ENCODE measurements around the gene PNPLA7.

GRCh38 chr9:137570566-137570965 is 20.4 kb upstream of the PNPLA7 start:
- TF ChIP-seq POLR2A (IDR thresholded peaks at IDR 0.05; ENCODE audit: borderline replicate concordance, extremely low read depth, insufficient read depth, insufficient read length), result no peak
- TF ChIP-seq EZH2phosphoT487 (IDR thresholded peaks at IDR 0.05; ENCODE audit: borderline replicate concordance), result no peak
- no peak for TF ChIP-seq MAX (IDR thresholded peaks at IDR 0.05)
- TF ChIP-seq, protein P1, sequence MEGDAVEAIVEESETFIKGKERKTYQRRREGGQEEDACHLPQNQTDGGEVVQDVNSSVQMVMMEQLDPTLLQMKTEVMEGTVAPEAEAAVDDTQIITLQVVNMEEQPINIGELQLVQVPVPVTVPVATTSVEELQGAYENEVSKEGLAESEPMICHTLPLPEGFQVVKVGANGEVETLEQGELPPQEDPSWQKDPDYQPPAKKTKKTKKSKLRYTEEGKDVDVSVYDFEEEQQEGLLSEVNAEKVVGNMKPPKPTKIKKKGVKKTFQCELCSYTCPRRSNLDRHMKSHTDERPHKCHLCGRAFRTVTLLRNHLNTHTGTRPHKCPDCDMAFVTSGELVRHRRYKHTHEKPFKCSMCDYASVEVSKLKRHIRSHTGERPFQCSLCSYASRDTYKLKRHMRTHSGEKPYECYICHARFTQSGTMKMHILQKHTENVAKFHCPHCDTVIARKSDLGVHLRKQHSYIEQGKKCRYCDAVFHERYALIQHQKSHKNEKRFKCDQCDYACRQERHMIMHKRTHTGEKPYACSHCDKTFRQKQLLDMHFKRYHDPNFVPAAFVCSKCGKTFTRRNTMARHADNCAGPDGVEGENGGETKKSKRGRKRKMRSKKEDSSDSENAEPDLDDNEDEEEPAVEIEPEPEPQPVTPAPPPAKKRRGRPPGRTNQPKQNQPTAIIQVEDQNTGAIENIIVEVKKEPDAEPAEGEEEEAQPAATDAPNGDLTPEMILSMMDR (IDR thresholded peaks at IDR 0.05 in 2 of 3, conservative IDR thresholded peaks at IDR 0.05 in 1 of 3; ENCODE audit: borderline replicate concordance in 1 of 3, insufficient read depth in 1 of 3, low read depth in 2 of 3, low read length in 2 of 3), result no peak
- TF ChIP-seq SP1 (IDR thresholded peaks at IDR 0.05; ENCODE audit: low read depth), result no peak
- no peak for TF ChIP-seq EGR1 (IDR thresholded peaks at IDR 0.05; ENCODE audit: low read depth)
- no peak for TF ChIP-seq POLR2AphosphoS5 (IDR thresholded peaks at IDR 0.05; ENCODE audit: low read depth, low read length)
- no peak for TF ChIP-seq ELF1 (IDR thresholded peaks at IDR 0.05; ENCODE audit: borderline replicate concordance, low read depth)
- no peak for TF ChIP-seq FOSL1 (IDR thresholded peaks at IDR 0.05; ENCODE audit: low read depth)
- no peak for TF ChIP-seq JUND (IDR thresholded peaks at IDR 0.05)
